ENCODE data around the gene LANCL2. TPM values are rescaled to one million over a fixed set of nuclear protein-coding genes. Genes with fewer than 3 reads are reported as not detected.

LANCL2 gene
- total and polyA plus RNA-seq, 8 donors: 9.5 to 24.9 (median 20.8) TPM

DNA sequence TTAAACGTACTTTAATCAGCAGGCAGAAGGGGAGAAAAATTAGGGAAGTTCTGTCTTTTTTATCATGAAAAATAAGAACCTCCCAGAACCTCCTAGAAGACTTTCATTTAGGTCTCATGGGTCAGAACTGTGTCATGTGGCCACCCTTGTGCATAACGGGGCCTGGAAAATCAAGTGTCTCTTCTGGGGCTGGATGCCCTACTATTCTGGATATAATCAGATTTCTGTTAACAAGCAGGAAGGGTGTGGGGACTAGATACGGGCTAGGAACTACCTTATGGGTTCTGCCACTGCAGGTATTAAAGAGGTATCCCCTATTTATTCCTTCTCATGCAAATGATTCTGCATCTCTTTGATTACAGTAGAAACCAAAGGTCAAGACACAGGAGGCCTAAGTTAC, 14.1 kb downstream of the LANCL2 start:
- DNase-seq: no peak
- Histone ChIP-seq H3K9me3 (peaks cover 0 to 2% of the 10 kb centered on the region in 2 donors), H3K27ac (no peak overlapping the region), H3K4me1 (no peaks in the 10 kb centered on the region), H3K4me3 (no peak overlapping the region), H3K27me3 (no peaks in the 10 kb centered on the region), H3K36me3 (no peaks in the 10 kb centered on the region)
- ATAC-seq: no peak
- TF ChIP-seq, protein P1, sequence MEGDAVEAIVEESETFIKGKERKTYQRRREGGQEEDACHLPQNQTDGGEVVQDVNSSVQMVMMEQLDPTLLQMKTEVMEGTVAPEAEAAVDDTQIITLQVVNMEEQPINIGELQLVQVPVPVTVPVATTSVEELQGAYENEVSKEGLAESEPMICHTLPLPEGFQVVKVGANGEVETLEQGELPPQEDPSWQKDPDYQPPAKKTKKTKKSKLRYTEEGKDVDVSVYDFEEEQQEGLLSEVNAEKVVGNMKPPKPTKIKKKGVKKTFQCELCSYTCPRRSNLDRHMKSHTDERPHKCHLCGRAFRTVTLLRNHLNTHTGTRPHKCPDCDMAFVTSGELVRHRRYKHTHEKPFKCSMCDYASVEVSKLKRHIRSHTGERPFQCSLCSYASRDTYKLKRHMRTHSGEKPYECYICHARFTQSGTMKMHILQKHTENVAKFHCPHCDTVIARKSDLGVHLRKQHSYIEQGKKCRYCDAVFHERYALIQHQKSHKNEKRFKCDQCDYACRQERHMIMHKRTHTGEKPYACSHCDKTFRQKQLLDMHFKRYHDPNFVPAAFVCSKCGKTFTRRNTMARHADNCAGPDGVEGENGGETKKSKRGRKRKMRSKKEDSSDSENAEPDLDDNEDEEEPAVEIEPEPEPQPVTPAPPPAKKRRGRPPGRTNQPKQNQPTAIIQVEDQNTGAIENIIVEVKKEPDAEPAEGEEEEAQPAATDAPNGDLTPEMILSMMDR (IDR thresholded peaks at IDR 0.05): no peak
- intact Hi-C loops (cut with DNase I): no loop called here

DNA sequence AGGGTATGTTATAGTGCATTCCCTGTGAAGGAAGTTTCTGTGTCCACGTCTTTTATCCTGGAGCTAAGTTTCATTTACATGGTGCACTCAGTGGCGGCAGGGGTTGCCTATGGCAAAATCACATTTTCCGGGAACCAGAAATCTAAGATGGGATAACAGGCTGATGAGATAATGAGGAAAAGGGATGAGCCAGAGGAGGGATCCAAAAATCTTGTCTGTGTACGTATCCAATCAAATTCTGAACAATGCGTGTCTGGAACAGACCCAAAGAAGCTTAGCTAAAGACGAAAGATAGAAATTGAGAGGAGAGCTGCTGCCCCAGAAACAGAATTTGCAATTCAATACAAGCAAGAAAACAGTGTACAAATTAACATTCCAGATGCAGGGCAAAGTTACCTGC, 16.1 kb downstream of the LANCL2 start:
- Histone ChIP-seq H3K36me3 (no peaks in the 10 kb centered on the region), H3K4me3 (no peak overlapping the region), H3K27me3 (no peaks in the 10 kb centered on the region), H3K4me1 (no peaks in the 10 kb centered on the region), H3K9me3 (peaks cover 3 to 18% of the 10 kb centered on the region in 2 donors), H3K27ac (no peak overlapping the region)
- TF ChIP-seq, protein P1 (IDR thresholded peaks at IDR 0.05): no peak
- intact Hi-C loops (cut with DNase I): no loop called here
- DNase-seq: no peak
- no peak for ATAC-seq

DNA sequence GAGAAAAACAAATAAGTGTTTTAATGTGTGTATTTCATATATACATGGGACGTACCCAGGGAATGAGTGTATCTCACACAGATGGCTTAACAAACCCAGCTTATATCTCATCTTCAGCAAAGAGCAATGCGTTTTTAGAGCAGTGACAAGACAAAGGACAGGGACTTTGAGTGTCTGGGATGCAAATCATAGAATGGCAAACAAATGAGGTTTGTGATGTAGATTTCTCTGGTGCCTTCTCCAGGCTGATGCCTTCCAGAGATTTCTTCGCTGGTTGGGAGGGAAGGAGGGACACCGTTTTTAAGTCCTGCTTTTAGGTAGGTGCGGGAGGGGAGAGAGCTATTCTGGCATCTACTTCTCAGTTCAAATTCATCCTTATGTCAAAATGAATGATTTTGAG, 16.6 kb downstream of the LANCL2 start:
- TF ChIP-seq, protein P1 (IDR thresholded peaks at IDR 0.05): no peak
- Histone ChIP-seq H3K27me3 (no peaks in the 10 kb centered on the region), H3K4me1 (no peaks in the 10 kb centered on the region), H3K4me3 (no peak overlapping the region), H3K27ac (no peak overlapping the region), H3K36me3 (no peaks in the 10 kb centered on the region), H3K9me3 (peaks cover 5 to 23% of the 10 kb centered on the region in 2 donors)
- ATAC-seq: no peak
- intact Hi-C loops (cut with DNase I): no loop called here
- no peak for DNase-seq

GRCh38 chr7:55382251-55382650, 17.1 kb downstream of the LANCL2 start:
- Histone ChIP-seq H3K36me3 (no peaks in the 10 kb centered on the region), H3K4me1 (no peaks in the 10 kb centered on the region), H3K27me3 (no peaks in the 10 kb centered on the region), H3K27ac (no peak overlapping the region), H3K9me3 (peaks cover 5 to 29% of the 10 kb centered on the region in 2 donors), H3K4me3 (no peak overlapping the region)
- no peak for ATAC-seq
- TF ChIP-seq, protein P1 (IDR thresholded peaks at IDR 0.05): no peak
- no peak for DNase-seq
- intact Hi-C loops (cut with DNase I): no loop called here

DNA sequence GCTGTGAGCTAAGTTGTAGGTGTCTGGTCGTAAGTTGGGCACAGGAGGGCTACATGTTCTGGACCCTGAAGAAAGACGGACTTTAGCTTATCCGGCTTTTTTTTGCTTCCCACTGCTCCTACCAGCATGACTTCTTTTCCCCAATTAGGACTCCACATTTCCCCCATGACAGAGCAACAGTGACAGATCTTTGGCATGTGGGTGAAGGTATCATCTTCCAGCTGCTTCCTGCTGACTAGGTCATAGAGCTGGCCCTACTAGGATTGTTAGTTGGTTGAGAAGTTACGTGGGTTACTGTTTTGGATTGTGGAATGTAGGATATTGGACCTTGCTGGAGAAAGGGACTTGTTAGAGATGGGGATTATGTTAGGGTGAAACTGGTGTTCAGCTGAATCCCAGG, 21.4 kb downstream of the LANCL2 start:
- Histone ChIP-seq H3K4me1 (no peaks in the 10 kb centered on the region), H3K4me3 (no peak overlapping the region), H3K9me3 (peaks cover 5 to 46% of the 10 kb centered on the region in 2 donors), H3K27me3 (no peaks in the 10 kb centered on the region), H3K27ac (no peak overlapping the region), H3K36me3 (peaks cover 0 to under 1% of the 10 kb centered on the region in 2 donors)
- TF ChIP-seq, protein P1 (IDR thresholded peaks at IDR 0.05): no peak
- DNase-seq (no peak), ATAC-seq (no peak)
- intact Hi-C loops (cut with DNase I): no loop called here
